ENCODE data around the gene PDE9A. TPM values are rescaled to one million over a fixed set of nuclear protein-coding genes. Genes with fewer than 3 reads are reported as not detected.

PDE9A gene
- total RNA-seq, 1 experiment from 2014 or later: 31.9 TPM

DNA sequence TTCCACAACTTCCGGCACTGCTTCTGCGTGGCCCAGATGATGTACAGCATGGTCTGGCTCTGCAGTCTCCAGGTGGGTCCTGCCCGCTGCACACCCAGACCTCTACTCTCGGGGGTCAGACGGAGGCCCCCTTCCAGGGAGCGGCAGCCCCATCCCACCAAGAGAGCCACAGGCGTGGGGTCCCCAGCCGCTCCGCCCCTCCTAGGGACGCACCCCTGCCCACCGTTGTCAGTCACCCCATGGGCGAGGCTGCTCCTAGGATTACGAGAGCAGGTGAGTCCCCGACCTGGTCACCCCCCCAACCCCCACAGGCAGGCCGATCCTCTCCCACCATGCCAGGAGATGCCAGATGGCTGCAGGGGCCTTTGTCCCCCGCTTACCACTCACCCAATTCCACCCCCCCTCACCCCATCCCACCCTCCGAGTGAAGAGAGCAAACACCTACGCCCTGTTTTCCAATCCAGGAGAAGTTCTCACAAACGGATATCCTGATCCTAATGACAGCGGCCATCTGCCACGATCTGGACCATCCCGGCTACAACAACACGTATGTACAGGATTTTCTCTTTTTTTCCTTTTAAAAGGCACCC lies 107.0 kb downstream of the PDE9A start:
- no peak overlapping the region for H3K9ac ChIP-seq (ENCODE audit: extremely low read depth, insufficient read length, low read length)
- H3K4me2 ChIP-seq (ENCODE audit: insufficient read depth, insufficient read length, low read length): no peak overlapping the region
- no peak overlapping the region for H2BK12ac ChIP-seq (ENCODE audit: insufficient read length, low read depth, low read length)
- H2BK120ac ChIP-seq (ENCODE audit: low read depth, low read length, poor library complexity, severe bottlenecking): no peak overlapping the region
- no peak overlapping the region for H4K91ac ChIP-seq (ENCODE audit: insufficient read length, low read depth, low read length)
- H4K8ac ChIP-seq (replicated peaks; ENCODE audit: insufficient read length, low read depth, low read length): no peak overlapping the region
- H3T11ph ChIP-seq (ENCODE audit: low read length): no peak overlapping the region
- no peaks in the 10 kb centered on the region for H3K27me3 Mint-ChIP-seq (ENCODE audit: low read depth)
- H3K27me3 ChIP-seq (ENCODE audit: insufficient read depth, low read length): no peaks in the 10 kb centered on the region
- H3K18ac ChIP-seq (ENCODE audit: insufficient read length, low read depth, low read length): no peak overlapping the region
- no CpG with 5 or more reads among the region's 23 CpGs for WGBS (ENCODE audit: extremely low coverage, insufficient read length, low lambda C conversion rate)
- H3K27ac Mint-ChIP-seq: peak overlapping the region in 1 of 3 experiments; percentile 68; a peak in 1 of 7 replicates
- peaks cover 38 to 57% (median 49%) of the 10 kb centered on the region in 3 experiments for H3K36me3 Mint-ChIP-seq (ENCODE audit: insufficient read depth in 1 of 3, low read depth in 3 of 3)
- no peak overlapping the region for H2AFZ ChIP-seq (ENCODE audit: low read length)
- H4K5ac ChIP-seq (ENCODE audit: insufficient read length, low read depth, low read length): no peak overlapping the region
- no peak overlapping the region for H3K27ac ChIP-seq (ENCODE audit: insufficient read length, low read depth, low read length)
- no peak overlapping the region for H3K23ac ChIP-seq (ENCODE audit: insufficient read length, low read depth, low read length)
- no peak overlapping the region for H3K4ac ChIP-seq (ENCODE audit: low read depth, low read length)
- H3K79me1 ChIP-seq (ENCODE audit: insufficient read depth, low read depth, low read length, poor library complexity, severe bottlenecking): no peaks in the 10 kb centered on the region
- no peak overlapping the region for H2AK5ac ChIP-seq (ENCODE audit: insufficient read length, low read length)
- H3K14ac ChIP-seq (ENCODE audit: insufficient read depth, low read length): no peak overlapping the region
- H4K20me1 ChIP-seq (ENCODE audit: control insufficient read depth, insufficient read depth, insufficient read length): no peaks in the 10 kb centered on the region
- no peak overlapping the region for H3K56ac ChIP-seq (ENCODE audit: insufficient read length, low read depth, low read length)
- no peak overlapping the region for H3K4me3 Mint-ChIP-seq
- H2BK5ac ChIP-seq (ENCODE audit: insufficient read length, low read length): no peak overlapping the region
- no peaks in the 10 kb centered on the region for H3K79me2 ChIP-seq (ENCODE audit: insufficient read depth, low read length)
- DNase-seq: no peak
- TF ChIP-seq, protein P1, sequence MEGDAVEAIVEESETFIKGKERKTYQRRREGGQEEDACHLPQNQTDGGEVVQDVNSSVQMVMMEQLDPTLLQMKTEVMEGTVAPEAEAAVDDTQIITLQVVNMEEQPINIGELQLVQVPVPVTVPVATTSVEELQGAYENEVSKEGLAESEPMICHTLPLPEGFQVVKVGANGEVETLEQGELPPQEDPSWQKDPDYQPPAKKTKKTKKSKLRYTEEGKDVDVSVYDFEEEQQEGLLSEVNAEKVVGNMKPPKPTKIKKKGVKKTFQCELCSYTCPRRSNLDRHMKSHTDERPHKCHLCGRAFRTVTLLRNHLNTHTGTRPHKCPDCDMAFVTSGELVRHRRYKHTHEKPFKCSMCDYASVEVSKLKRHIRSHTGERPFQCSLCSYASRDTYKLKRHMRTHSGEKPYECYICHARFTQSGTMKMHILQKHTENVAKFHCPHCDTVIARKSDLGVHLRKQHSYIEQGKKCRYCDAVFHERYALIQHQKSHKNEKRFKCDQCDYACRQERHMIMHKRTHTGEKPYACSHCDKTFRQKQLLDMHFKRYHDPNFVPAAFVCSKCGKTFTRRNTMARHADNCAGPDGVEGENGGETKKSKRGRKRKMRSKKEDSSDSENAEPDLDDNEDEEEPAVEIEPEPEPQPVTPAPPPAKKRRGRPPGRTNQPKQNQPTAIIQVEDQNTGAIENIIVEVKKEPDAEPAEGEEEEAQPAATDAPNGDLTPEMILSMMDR (conservative IDR thresholded peaks at IDR 0.05): no peak
- H3K4me1 Mint-ChIP-seq: peaks cover 0 to under 1% of the 10 kb centered on the region in 2 experiments; a peak in 1 of 4 replicates
- H3K4me1 ChIP-seq (ENCODE audit: insufficient read depth, low read length): no peaks in the 10 kb centered on the region
- no peak overlapping the region for H2BK15ac ChIP-seq (ENCODE audit: low read depth, low read length)
- H2BK20ac ChIP-seq (ENCODE audit: low read depth, low read length, poor library complexity, severe bottlenecking): no peak overlapping the region
- no peaks in the 10 kb centered on the region for H3K23me2 ChIP-seq (ENCODE audit: insufficient read length, low read depth, low read length, poor library complexity, severe bottlenecking)
- H3K9me3 ChIP-seq (ENCODE audit: control insufficient read depth, low read depth, low read length): no peaks in the 10 kb centered on the region
- H3K9me3 Mint-ChIP-seq: no peaks in the 10 kb centered on the region
